Right atrium auricular region (tissue), 2 donors: Measurements from ENCODE around the gene KCND3. TPM values are rescaled to one million over a fixed set of nuclear protein-coding genes. Genes with fewer than 3 reads are reported as not detected.

Source experiments
- DNase-seq: peaks from one replicate; pipeline ENCODE4 v3.0.0-alpha.2; 2019; ENCODE audit warnings: low spot score
- H3K27ac ChIP-seq, 2 donors: fragments of 200-600 bp; sonication (generic); 1 replicate in 1 of 2; 2 replicates in 1 of 2; pipeline ENCODE4 v1.5.1; 2016 to 2019
- H3K27me3 ChIP-seq, 2 donors: fragments of 200-600 bp; sonication (generic); one replicate each; pipeline versions ENCODE4 v1.5.1 to v1.6.0; 2017 to 2019
- H3K36me3 ChIP-seq: fragments of 200-600 bp; sonication (generic); one replicate; pipeline ENCODE4 v1.5.1; 2016
- H3K4me1 ChIP-seq, 2 donors: fragments of 200-600 bp; sonication (generic); one replicate each; pipeline versions ENCODE4 v1.5.1 to v1.6.0; 2017 to 2019
- H3K4me3 ChIP-seq, 2 donors: fragments of 200-600 bp; sonication (generic); 1 replicate in 1 of 2; 2 replicates in 1 of 2; pipeline ENCODE4 v1.5.1; 2017 to 2019; ENCODE audit warnings: mild to moderate bottlenecking in 1 of 2, moderate library complexity in 1 of 2
- H3K9me3 ChIP-seq, 2 donors: fragments of 200-600 bp; sonication (generic); one replicate each; pipeline ENCODE4 v1.5.1; 2019
- CTCF ChIP-seq, 2 donors: fragments of 200-600 bp; sonication (generic); IDR thresholded peaks; one replicate each; pipeline ENCODE4 v1.5.1; 2019; ENCODE audit warnings: antibody characterized with exemption in 2 of 2
- total RNA-seq, 2 donors: library from RNA; depleted of rRNA; stranded (reverse); fragments of >200 nt; gene quantifications; one replicate each; pipeline ENCODE4 v1.1.0, GENCODE V29; 2016

The KCND3 gene
- total RNA-seq, 2 donors from 2014 or later, result 19.6 to 24.9 TPM

- H3K27ac ChIP-seq, result no peak overlapping the region
- peaks cover 4% of the 10 kb centered on the region for H3K36me3 ChIP-seq
- H3K9me3 ChIP-seq, result no peaks in the 10 kb centered on the region
- H3K4me1 ChIP-seq, result peaks cover 0 to 33% of the 10 kb centered on the region in 2 donors
- DNase-seq, result no peak
- no peak for TF ChIP-seq CTCF (IDR thresholded peaks at IDR 0.05)
- no peaks in the 10 kb centered on the region for H3K27me3 ChIP-seq
- H3K4me3 ChIP-seq, result no peak overlapping the region
Observed at GRCh38 chr1:111971396-111971795, 18.1 kb downstream of the KCND3 start.

- DNase-seq, result no peak
- Histone ChIP-seq H3K36me3 (no peaks in the 10 kb centered on the region), H3K27me3 (no peaks in the 10 kb centered on the region), H3K27ac (no peak overlapping the region), H3K4me1 (peaks cover 0 to 45% of the 10 kb centered on the region in 2 donors), H3K4me3 (no peak overlapping the region), H3K9me3 (no peaks in the 10 kb centered on the region)
- TF ChIP-seq CTCF (IDR thresholded peaks at IDR 0.05), result no peak
Observed at GRCh38 chr1:111968511-111968910, 21.0 kb downstream of the KCND3 start.

- H3K4me3 ChIP-seq, result no peak overlapping the region
- no peaks in the 10 kb centered on the region for H3K27me3 ChIP-seq
- TF ChIP-seq CTCF (IDR thresholded peaks at IDR 0.05), result no peak
- no peak for DNase-seq
- no peak overlapping the region for H3K27ac ChIP-seq
- no peaks in the 10 kb centered on the region for H3K9me3 ChIP-seq
- peaks cover 0 to 39% of the 10 kb centered on the region in 2 donors for H3K4me1 ChIP-seq
- H3K36me3 ChIP-seq, result no peaks in the 10 kb centered on the region
Observed at GRCh38 chr1:111967886-111968285, 21.6 kb downstream of the KCND3 start.

GRCh38 chr1:111967067-111967690 is 22.3 kb downstream of the KCND3 start:
- DNase-seq, result no peak
- peaks cover 0 to 34% of the 10 kb centered on the region in 2 donors for H3K4me1 ChIP-seq
- no peaks in the 10 kb centered on the region for H3K27me3 ChIP-seq
- no peak for TF ChIP-seq CTCF (IDR thresholded peaks at IDR 0.05)
- H3K9me3 ChIP-seq, result no peaks in the 10 kb centered on the region
- peak overlapping the region in 1 of 2 donors; percentile 22 for H3K27ac ChIP-seq
- H3K36me3 ChIP-seq, result no peaks in the 10 kb centered on the region
- no peak overlapping the region for H3K4me3 ChIP-seq

GRCh38 chr1:111965781-111966443 is 23.6 kb downstream of the KCND3 start:
- Histone ChIP-seq H3K4me3 (no peak overlapping the region), H3K36me3 (no peaks in the 10 kb centered on the region), H3K9me3 (no peaks in the 10 kb centered on the region), H3K27me3 (no peaks in the 10 kb centered on the region), H3K27ac (no peak overlapping the region), H3K4me1 (peaks cover 0 to 44% of the 10 kb centered on the region in 2 donors)
- no peak for DNase-seq
- TF ChIP-seq CTCF (IDR thresholded peaks at IDR 0.05), result no peak
